Suprapubic skin (tissue), 4 donors: ENCODE results near the gene ANTXR1. TPM values are rescaled to one million over a fixed set of nuclear protein-coding genes. Genes with fewer than 3 reads are reported as not detected.

Experiments
- DNase-seq, 2 donors: peaks; one replicate each; pipeline ENCODE4 v3.0.0-alpha.2; 2019; ENCODE audit warnings: low spot score in 2 of 2
- H3K27ac ChIP-seq: fragments of 200-600 bp; sonication (generic); one replicate; pipeline ENCODE4 v1.5.1; 2019
- H3K27me3 ChIP-seq: fragments of 200-600 bp; sonication (generic); one replicate; pipeline ENCODE4 v1.5.1; 2019
- H3K36me3 ChIP-seq: fragments of 200-600 bp; sonication (generic); one replicate; pipeline ENCODE4 v1.5.1; 2019
- H3K4me1 ChIP-seq: fragments of 200-600 bp; sonication (generic); one replicate; pipeline ENCODE4 v1.5.1; 2019
- H3K4me3 ChIP-seq: fragments of 200-600 bp; sonication (generic); one replicate; pipeline ENCODE4 v1.5.1; 2019; ENCODE audit warnings: mild to moderate bottlenecking
- H3K9me3 ChIP-seq: fragments of 200-600 bp; sonication (generic); one replicate; pipeline ENCODE4 v1.5.1; 2019
- CTCF ChIP-seq, 2 donors: fragments of 200-600 bp in 1 of 2; fragments of 450-650 bp in 1 of 2; sonication (generic) in 1 of 2; IDR thresholded peaks; one replicate each; pipeline ENCODE4 v1.5.1; 2016 to 2019; ENCODE audit warnings: antibody characterized with exemption in 2 of 2, mild to moderate bottlenecking in 1 of 2, moderate library complexity in 1 of 2
- EP300 ChIP-seq: sonication (generic); formaldehyde crosslinking; IDR thresholded peaks from one replicate; pipeline ENCODE4 v1.6.1; 2017; ENCODE audit warnings: antibody characterized with exemption
- POLR2A ChIP-seq, 2 donors: fragments of 450-650 bp; IDR thresholded peaks; one replicate each; pipeline ENCODE4 v1.6.1; 2017; ENCODE audit warnings: antibody characterized with exemption in 2 of 2, mild to moderate bottlenecking in 2 of 2, moderate library complexity in 2 of 2
- POLR2AphosphoS5 ChIP-seq, 3 donors: sonication (generic); formaldehyde crosslinking; IDR thresholded peaks; one replicate each; pipeline ENCODE4 v1.6.1; 2017; ENCODE audit warnings: antibody characterized with exemption in 3 of 3
- WGBS: methylation state at CpG from one replicate; pipeline ENCODE4 v1.1.5; 2018; 5-methylcytosine and 5-hydroxymethylcytosine counted together
- total RNA-seq, 4 donors: library from RNA; depleted of rRNA; stranded (reverse); fragments of >200 nt; gene quantifications; one replicate each; pipeline ENCODE4 v1.1.0, GENCODE V29; 2016

Gene ANTXR1
- total RNA-seq, 4 donors from 2014 or later, result 35.5 to 111 (median 66.6) TPM

- DNase-seq, result no peak
- H3K4me3 ChIP-seq, result no peak overlapping the region
- no peaks in the 10 kb centered on the region for H3K4me1 ChIP-seq
- TF ChIP-seq EP300, result no peak
- no peak for TF ChIP-seq CTCF (IDR thresholded peaks at IDR 0.05)
- TF ChIP-seq POLR2A (IDR thresholded peaks at IDR 0.05), result no peak
- no peak for TF ChIP-seq POLR2AphosphoS5 (IDR thresholded peaks at IDR 0.05)
- H3K36me3 ChIP-seq, result no peaks in the 10 kb centered on the region
- no peak overlapping the region for H3K27ac ChIP-seq
- no peaks in the 10 kb centered on the region for H3K27me3 ChIP-seq
- no peaks in the 10 kb centered on the region for H3K9me3 ChIP-seq
Observed at GRCh38 chr2:69067866-69068265, 54.9 kb downstream of the ANTXR1 start.

DNA sequence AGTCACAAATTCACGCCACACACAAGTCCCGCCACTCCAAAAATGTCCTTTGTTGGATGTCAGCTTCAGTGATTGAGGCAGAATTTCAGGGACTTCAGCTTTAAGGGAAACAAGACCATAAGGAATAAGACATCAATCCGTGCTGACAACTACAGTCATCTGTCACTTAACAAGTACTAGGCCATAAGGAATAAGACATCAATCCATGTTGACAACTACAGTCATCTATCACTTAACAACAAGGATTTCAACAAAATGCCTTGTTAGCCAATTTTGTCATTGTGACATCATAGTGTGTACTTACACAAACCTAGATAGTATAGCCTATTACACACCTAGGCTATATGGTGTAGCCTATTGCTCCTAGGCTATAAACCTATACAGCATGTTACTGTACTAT lies 58.0 kb downstream of the ANTXR1 start:
- Histone ChIP-seq H3K36me3 (no peaks in the 10 kb centered on the region), H3K9me3 (no peaks in the 10 kb centered on the region), H3K27me3 (no peaks in the 10 kb centered on the region), H3K4me3 (no peak overlapping the region), H3K27ac (no peak overlapping the region), H3K4me1 (no peaks in the 10 kb centered on the region)
- 87% methylated on average over 3 of the region's 3 CpGs for WGBS
- no peak for TF ChIP-seq EP300
- no peak for TF ChIP-seq POLR2AphosphoS5 (IDR thresholded peaks at IDR 0.05)
- TF ChIP-seq CTCF (IDR thresholded peaks at IDR 0.05), result no peak
- no peak for TF ChIP-seq POLR2A (IDR thresholded peaks at IDR 0.05)
- no peak for DNase-seq

- Histone ChIP-seq H3K9me3 (no peaks in the 10 kb centered on the region), H3K4me1 (no peaks in the 10 kb centered on the region), H3K36me3 (peaks cover 19% of the 10 kb centered on the region), H3K27ac (no peak overlapping the region), H3K27me3 (no peaks in the 10 kb centered on the region), H3K4me3 (no peak overlapping the region)
- DNase-seq, result no peak
- TF ChIP-seq EP300 (no peak), POLR2AphosphoS5 (IDR thresholded peaks at IDR 0.05) (no peak), CTCF (IDR thresholded peaks at IDR 0.05) (no peak), POLR2A (IDR thresholded peaks at IDR 0.05) (no peak)
- WGBS, result 90% methylated on average over 1 of the region's 1 CpG
Observed at GRCh38 chr2:69073928-69074570, 61.1 kb downstream of the ANTXR1 start.

GRCh38 chr2:69074918-69075317 lies 61.9 kb downstream of the ANTXR1 start:
- no peaks in the 10 kb centered on the region for H3K4me1 ChIP-seq
- WGBS, result 93% methylated on average over 4 of the region's 4 CpGs
- H3K4me3 ChIP-seq, result no peak overlapping the region
- peaks cover 19% of the 10 kb centered on the region for H3K36me3 ChIP-seq
- no peaks in the 10 kb centered on the region for H3K9me3 ChIP-seq
- TF ChIP-seq POLR2AphosphoS5 (IDR thresholded peaks at IDR 0.05) (no peak), EP300 (no peak), CTCF (IDR thresholded peaks at IDR 0.05) (no peak), POLR2A (IDR thresholded peaks at IDR 0.05) (no peak)
- H3K27ac ChIP-seq, result no peak overlapping the region
- no peak for DNase-seq
- no peaks in the 10 kb centered on the region for H3K27me3 ChIP-seq

- no peak for DNase-seq
- Histone ChIP-seq H3K27ac (no peak overlapping the region), H3K27me3 (no peaks in the 10 kb centered on the region), H3K4me1 (no peaks in the 10 kb centered on the region), H3K9me3 (no peaks in the 10 kb centered on the region), H3K4me3 (no peak overlapping the region), H3K36me3 (peaks cover 19% of the 10 kb centered on the region)
- TF ChIP-seq CTCF (IDR thresholded peaks at IDR 0.05) (no peak), EP300 (no peak), POLR2AphosphoS5 (IDR thresholded peaks at IDR 0.05) (no peak), POLR2A (IDR thresholded peaks at IDR 0.05) (no peak)
- WGBS, result 80% methylated on average over 1 of the region's 1 CpG
Observed at GRCh38 chr2:69075486-69075885, 62.5 kb downstream of the ANTXR1 start.
